ENCODE measurements around the gene HDAC2.

Gene HDAC2

DNA sequence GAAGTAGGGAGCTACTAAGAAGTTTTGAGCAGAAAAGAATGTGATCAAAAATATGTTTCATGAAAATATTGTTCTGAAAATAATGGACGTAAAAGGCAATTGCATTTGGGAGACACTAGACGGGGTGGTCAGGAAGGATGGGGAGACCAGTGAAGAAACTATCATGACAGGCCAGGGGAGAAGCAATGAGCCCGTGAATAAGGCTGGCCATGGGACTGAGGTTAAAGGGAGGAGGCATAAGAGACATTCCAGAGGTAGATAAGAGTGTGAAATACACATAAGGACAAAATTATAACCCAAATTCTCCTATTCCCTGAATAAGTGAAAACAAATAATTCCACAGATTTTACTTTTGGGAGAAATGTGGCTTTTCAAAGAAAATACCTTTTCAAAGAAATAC lies 62.1 kb downstream of the HDAC2 start:
- no peak for DNase-seq

DNA sequence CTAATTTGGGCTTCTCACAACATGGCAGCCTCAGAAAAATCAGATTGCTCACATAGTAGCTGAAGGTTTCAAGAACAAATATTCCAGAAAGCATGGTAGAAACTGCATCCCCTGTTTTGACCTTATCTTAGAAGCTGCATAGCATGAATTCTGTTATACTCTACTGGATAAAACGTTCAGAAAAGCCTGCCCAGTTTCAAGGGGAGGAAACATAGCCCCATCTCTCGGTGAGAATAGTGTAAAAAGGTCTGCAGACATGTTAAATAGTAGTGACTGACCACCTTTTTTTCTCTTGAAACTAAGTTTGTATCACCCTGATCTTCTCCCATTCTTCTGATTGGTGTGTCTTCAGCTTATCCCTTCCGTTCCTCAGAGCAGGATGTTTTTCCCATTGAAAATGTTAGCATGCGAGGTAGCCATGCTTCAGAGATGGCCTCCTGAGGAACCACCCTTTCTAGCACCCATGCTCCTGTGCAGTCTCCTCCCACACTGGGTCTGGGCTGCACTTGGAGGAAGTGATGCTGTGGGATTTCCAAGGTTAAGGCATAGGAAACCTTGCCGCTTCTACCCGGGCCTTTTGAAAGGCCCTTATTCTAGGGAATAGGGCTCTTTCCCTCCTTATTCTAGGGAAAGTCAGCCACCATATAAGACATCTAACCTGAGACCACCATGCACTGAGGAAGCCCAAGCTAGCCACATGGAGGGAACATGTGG lies 63.7 kb downstream of the HDAC2 start:
- DNase-seq = no peak

DNA sequence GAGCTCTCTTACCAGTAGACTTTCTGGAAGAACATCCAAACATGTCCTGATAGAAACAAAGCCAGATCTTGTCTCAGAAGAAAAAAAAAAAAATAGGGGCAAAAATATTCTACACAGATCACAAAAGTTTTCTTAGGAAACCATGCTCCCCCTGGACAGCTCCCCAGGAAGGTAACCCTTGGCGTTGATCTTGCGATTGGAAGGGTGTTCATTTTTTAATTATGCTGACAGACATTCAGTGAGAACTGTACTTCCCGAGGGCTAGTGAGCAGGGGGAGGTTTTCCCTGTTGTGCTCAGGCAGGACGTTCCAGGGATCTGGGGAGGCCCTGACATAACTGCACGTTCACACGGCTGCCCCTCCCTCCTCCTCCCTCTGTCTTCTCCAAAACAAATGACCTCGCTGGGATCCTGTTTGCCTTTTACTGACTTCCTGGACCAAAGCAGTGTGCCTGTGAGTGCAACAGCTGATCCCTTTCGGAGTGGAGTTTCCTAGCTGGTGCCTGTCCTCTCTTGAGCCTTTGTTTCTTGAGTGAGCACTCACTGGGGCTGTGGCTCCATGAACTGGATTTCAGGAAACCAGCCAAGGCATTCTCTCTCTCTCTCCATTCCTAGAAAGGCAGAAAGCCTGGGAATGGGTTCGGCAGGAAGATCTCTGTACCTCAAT lies 67.2 kb downstream of the HDAC2 start:
- DNase-seq = no peak

DNA sequence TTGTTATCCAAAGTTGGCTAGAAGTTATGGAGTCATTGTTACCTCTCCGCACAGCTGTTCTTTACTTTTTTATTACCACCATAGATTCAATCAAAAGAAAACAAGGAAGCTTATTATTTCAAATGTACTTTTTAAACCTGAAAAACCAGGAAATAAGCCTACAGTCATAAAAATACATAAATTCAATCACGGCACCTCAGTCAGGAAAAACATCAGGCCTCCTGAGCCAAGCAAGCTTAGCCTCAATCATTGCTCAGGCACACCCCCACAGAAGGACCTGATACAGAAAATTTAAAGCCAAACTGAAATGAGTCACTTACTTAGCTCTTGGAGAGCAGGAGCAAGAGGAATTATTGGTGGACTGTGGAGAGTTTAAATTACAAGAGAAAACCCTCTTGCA lies 69.5 kb downstream of the HDAC2 start:
- DNase-seq = no peak

DNA sequence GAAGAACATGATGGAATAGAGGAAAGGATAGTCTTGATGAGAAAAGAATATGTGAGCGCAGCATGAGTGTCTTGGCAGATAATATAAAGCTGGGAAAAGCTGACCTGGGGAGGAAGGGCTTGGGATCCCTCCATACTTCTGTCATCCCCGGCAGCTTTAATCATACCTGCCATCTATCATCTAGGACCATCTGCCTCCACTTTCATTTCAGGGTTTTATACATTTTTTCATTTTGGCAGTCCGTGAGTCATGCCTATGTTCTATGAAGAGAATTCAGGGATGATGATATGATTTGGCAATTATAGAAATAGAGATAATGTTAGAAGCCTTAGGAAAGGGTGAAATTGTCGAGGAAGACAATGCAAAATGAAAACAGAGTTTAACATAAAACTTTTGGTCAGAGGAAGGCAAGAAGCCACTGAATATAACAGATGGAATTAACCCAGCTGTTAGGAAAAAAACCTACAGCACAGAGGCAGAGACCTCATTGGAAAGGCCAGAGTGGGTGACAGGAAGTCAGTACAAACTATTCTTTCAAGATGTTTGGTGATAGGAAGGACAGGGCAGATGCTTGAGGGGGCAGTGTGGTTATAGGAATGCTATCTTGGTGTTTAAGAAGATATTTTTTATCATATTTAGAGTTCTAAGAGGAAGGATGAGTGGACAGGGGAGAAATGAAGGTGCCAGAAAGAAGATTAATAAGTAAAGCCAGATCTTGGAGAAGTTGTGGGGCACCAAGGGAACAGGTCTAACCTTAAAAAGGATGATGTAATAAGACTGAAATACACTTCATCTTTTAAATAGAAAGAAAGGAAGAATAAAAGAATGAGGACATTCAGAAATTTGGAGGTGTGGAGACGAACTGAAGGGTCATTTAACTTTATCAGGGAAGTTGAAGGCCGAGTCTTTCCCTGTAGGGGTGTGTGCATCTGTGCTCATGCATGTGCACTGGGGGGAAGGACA lies 76.0 kb downstream of the HDAC2 start:
- no peak for DNase-seq

DNA sequence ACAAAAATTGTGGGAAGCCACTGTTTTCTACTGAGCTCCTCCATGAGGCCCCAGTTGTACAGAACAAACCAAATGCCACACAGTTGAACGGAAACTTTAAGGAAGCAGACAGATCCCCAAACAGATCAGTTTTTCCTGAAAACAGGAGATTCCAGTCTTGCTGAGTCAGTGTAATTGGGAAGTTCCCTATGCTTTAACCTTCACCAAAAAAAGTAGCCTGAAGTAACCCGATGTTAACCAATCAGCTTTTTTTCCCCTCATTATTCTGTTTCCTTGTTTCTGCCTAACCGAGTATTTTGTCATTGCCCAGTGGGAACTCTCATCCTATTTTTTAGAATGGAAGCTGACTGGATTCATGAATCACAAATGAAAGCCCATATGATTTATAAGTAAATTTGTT lies 77.1 kb downstream of the HDAC2 start:
- no peak for DNase-seq

DNA sequence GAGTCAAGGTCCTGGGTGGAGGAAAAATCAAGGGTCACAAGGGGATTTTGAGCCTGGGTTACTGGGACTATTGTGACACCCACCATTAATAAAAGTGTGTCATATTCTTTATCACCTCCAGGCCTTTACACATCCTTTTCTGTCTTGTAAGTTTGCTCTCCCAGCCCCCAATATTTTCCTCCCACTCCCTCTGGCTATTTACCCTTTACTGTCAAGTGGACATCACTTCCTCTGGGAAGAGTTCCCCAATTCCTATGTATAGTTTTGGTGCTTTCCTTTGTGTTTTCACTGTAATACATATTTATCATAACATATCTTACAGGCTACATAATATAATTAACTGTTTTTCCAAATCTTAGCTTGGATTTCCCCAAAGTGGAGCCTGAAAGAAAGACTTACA lies 77.5 kb downstream of the HDAC2 start:
- no peak for DNase-seq

DNA sequence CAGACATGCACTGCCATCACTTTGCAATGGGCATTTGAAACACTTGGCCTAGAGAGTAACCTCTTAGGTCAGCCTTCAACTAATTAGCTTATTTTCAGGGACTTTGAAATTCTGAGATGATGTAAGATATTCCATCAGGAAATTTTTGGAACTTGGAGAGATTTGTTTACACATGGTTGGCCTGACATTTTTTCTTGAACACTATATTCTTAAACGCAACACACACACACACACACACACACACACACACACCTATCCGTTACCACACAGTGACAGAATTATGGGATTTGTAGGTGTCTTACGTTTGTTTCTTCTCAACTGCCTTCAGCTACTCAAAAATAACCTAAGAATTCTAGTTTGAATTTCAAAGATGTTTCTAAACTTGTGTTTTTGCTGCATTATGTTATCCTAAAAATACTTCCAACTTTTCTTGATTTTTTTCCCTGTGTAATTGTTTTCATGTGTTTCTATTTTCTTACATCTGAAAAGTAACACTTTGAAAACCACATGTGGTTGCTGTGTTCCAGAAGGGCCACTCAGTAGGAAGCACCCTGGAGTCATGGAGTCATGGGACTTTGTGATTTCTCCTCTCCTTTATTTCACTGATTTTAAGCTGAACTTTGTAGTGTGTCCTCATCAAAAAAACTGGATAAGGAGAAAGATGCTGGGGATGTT lies 81.9 kb downstream of the HDAC2 start:
- no peak for DNase-seq

DNA sequence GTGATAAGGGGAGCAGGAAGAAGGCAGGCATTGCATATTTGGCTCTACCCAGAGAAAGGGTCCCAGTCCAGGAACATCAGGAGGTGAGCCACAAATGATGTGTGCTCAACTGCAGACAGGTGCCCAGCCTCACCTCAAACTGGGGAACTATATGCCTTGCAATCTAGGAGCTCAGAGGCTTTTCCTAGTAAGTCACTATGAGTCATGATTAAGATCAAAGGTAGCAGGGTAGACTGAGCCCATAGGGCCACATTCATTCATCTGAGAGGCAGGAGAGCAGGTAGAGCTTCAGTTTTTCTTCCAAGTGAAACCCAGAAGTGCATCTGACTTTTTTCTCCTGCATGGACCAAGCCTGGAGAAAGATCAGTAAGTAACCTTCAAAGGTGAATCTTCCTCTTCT lies 82.5 kb downstream of the HDAC2 start:
- DNase-seq = no peak

DNA sequence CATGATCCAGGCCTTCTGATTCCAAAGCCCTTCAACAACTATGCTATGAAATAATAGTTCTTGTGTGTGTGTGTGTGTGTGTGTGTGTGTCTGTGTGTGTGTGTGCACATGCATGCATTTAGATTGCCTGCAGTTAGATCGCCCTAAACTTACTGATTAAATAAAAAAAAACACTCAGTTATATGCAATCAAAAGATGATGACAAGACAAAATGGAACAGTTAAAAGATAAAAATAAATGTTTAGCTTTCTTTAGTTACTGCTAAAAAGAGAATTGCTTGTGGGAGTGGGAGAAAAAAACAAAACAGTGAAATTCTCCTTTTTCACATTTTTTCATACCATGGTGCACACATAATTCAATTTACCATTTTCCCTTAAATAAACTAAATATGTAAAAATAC lies 84.4 kb downstream of the HDAC2 start:
- no peak for DNase-seq

DNA sequence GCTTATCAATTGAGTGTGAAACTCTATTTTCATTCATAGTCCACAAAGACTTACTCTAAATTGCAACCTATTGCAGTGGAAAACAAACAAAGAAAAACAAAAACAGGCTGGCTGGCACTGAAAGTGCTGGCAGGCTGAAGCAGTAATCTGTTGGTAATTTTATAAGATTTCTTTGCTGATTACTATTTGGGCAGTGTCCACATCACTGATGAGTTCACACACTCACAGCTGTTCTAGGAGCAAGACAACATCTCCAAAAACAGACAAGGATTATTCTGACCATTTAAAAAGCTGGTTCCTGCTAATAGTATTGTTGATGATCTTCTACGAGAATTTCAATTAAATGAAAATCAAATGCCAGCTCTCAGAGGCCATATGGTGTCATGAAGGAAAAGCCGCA lies 86.9 kb downstream of the HDAC2 start:
- DNase-seq = no peak
